MM.1S (cell line): ENCODE measurements around the gene PRMT7.

ENCODE experiments used
- CTCF ChIP-seq: fragments of 300-600 bp; sonication (generic); IDR thresholded peaks from 2 replicates; pipeline ENCODE4 v1.5.1; 2016; ENCODE audit warnings: antibody characterized with exemption, low read length, mixed read lengths
- EZH2 ChIP-seq: fragments of 300-600 bp; sonication (generic); optimal IDR thresholded peaks from 2 replicates; pipeline ENCODE3; 2017; ENCODE audit warnings: low read depth, mild to moderate bottlenecking, antibody characterized with exemption, low read length, mixed read lengths
- EZH2phosphoT487 ChIP-seq: fragments of 300-600 bp; sonication (generic); IDR thresholded peaks from 2 replicates; pipeline ENCODE4 v1.6.1; 2018; ENCODE audit warnings: antibody characterized with exemption, low read length

GRCh38 chr16:68374246-68374805, 63.5 kb downstream of the PRMT7 start:
- TF ChIP-seq CTCF (no peak), EZH2 (no peak), EZH2phosphoT487 (no peak)
